ENCODE results near the gene FRMD4A. TPM values are rescaled to one million over a fixed set of nuclear protein-coding genes. Genes with fewer than 3 reads are reported as not detected.

FRMD4A gene
- total and polyA plus RNA-seq, 7 donors: 3.0 to 27.8 (median 14.4) TPM

- Histone ChIP-seq H3K9me3 (no peaks in the 10 kb centered on the region), H3K4me1 (no peaks in the 10 kb centered on the region), H3K4me3 (no peak overlapping the region), H3K27ac (no peak overlapping the region), H3K36me3 (no peaks in the 10 kb centered on the region), H3K27me3 (no peaks in the 10 kb centered on the region)
- intact Hi-C loops (cut with DNase I): no loop called here
- 74 to 90% methylated on average over 6 of the region's 6 CpGs for WGBS, 2 donors
- TF ChIP-seq, protein P1, sequence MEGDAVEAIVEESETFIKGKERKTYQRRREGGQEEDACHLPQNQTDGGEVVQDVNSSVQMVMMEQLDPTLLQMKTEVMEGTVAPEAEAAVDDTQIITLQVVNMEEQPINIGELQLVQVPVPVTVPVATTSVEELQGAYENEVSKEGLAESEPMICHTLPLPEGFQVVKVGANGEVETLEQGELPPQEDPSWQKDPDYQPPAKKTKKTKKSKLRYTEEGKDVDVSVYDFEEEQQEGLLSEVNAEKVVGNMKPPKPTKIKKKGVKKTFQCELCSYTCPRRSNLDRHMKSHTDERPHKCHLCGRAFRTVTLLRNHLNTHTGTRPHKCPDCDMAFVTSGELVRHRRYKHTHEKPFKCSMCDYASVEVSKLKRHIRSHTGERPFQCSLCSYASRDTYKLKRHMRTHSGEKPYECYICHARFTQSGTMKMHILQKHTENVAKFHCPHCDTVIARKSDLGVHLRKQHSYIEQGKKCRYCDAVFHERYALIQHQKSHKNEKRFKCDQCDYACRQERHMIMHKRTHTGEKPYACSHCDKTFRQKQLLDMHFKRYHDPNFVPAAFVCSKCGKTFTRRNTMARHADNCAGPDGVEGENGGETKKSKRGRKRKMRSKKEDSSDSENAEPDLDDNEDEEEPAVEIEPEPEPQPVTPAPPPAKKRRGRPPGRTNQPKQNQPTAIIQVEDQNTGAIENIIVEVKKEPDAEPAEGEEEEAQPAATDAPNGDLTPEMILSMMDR (IDR thresholded peaks at IDR 0.05): no peak
- no peak for TF ChIP-seq POLR2AphosphoS5 (IDR thresholded peaks at IDR 0.05)
- no peak for TF ChIP-seq POLR2A (IDR thresholded peaks at IDR 0.05)
- TF ChIP-seq EP300 (IDR thresholded peaks at IDR 0.05): no peak
- no peak for DNase-seq
Observed at GRCh38 chr10:14125564-14125963, 205.2 kb downstream of the FRMD4A start.

- no peak for TF ChIP-seq EP300 (IDR thresholded peaks at IDR 0.05)
- no peak for TF ChIP-seq POLR2A (IDR thresholded peaks at IDR 0.05)
- TF ChIP-seq, protein P1 (IDR thresholded peaks at IDR 0.05): no peak
- TF ChIP-seq POLR2AphosphoS5 (IDR thresholded peaks at IDR 0.05): no peak
- H3K27ac ChIP-seq: no peak overlapping the region
- H3K36me3 ChIP-seq: no peaks in the 10 kb centered on the region
- H3K4me3 ChIP-seq: no peak overlapping the region
- no peaks in the 10 kb centered on the region for H3K9me3 ChIP-seq
- H3K27me3 ChIP-seq: no peaks in the 10 kb centered on the region
- no peaks in the 10 kb centered on the region for H3K4me1 ChIP-seq
- intact Hi-C loops (cut with DNase I): no loop called here
- no peak for DNase-seq
- WGBS, 2 donors: 64 to 75% methylated on average over 7 of the region's 7 CpGs
Observed at GRCh38 chr10:14124941-14125340, 205.8 kb downstream of the FRMD4A start.

- H3K27me3 ChIP-seq: no peaks in the 10 kb centered on the region
- H3K4me1 ChIP-seq: no peaks in the 10 kb centered on the region
- intact Hi-C loops (cut with DNase I): no loop called here
- TF ChIP-seq, protein P1 (IDR thresholded peaks at IDR 0.05): no peak
- TF ChIP-seq POLR2A (IDR thresholded peaks at IDR 0.05): no peak
- no peak for TF ChIP-seq EP300 (IDR thresholded peaks at IDR 0.05)
- TF ChIP-seq POLR2AphosphoS5 (IDR thresholded peaks at IDR 0.05): no peak
- no peak for DNase-seq
- WGBS, 2 donors: 84 to 94% methylated on average over 5 of the region's 5 CpGs
- H3K9me3 ChIP-seq: no peaks in the 10 kb centered on the region
- no peak overlapping the region for H3K4me3 ChIP-seq
- no peaks in the 10 kb centered on the region for H3K36me3 ChIP-seq
- no peak overlapping the region for H3K27ac ChIP-seq
Observed at GRCh38 chr10:14123139-14123538, 207.6 kb downstream of the FRMD4A start.

DNA sequence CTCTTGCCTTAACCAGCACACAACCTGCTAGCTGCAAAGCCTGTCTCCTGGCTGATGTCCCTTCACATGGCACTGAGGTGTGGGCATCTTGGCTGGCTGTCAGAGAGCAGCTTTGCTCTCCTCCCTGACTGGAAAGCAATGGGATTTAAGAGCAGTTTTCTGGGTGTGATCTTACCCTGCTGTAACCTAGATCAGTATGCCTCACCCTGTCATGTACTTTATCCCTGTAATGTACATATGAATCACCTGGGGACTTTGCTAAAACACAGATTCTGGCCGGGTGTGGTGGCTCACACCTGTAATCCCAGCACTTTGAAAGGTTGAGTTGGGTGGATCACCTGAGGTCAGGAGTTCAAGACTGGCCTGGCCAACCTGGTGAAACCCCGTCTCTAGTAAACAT is 209.9 kb downstream of the FRMD4A start:
- 32 to 75% methylated on average over 2 of the region's 2 CpGs for WGBS, 2 donors
- Histone ChIP-seq H3K4me3 (no peak overlapping the region), H3K4me1 (no peaks in the 10 kb centered on the region), H3K27ac (no peak overlapping the region), H3K9me3 (no peaks in the 10 kb centered on the region), H3K36me3 (no peaks in the 10 kb centered on the region), H3K27me3 (no peaks in the 10 kb centered on the region)
- no peak for DNase-seq
- TF ChIP-seq POLR2A (IDR thresholded peaks at IDR 0.05) (no peak), EP300 (IDR thresholded peaks at IDR 0.05) (no peak), POLR2AphosphoS5 (IDR thresholded peaks at IDR 0.05) (no peak)
- TF ChIP-seq, protein P1 (IDR thresholded peaks at IDR 0.05): no peak
- intact Hi-C loops (cut with DNase I): no loop called here

DNA sequence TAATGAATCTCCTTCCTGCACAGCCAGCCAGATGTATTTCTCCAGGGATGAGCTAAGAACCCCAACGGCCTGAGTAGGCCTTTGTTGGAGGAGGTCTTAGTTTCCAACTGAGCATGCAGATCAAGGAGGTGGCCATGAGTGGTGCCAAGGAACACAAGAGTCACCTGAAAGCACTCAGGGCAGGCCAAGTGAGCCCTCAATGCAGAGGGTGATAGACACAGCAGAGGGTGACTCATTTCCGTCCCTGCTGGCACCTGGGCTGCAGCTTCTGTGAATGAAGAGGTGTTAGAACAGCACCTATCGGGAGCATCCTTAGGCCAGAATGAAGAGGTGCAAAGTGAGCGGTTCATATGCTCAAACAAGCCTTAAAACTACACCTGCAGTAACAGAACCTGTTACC is 211.8 kb downstream of the FRMD4A start:
- Histone ChIP-seq H3K4me1 (no peaks in the 10 kb centered on the region), H3K36me3 (no peaks in the 10 kb centered on the region), H3K27me3 (no peaks in the 10 kb centered on the region), H3K9me3 (no peaks in the 10 kb centered on the region), H3K27ac (no peak overlapping the region), H3K4me3 (no peak overlapping the region)
- no peak for DNase-seq
- 87 to 88% methylated on average over 4 of the region's 4 CpGs for WGBS, 2 donors
- no peak for TF ChIP-seq EP300 (IDR thresholded peaks at IDR 0.05)
- TF ChIP-seq, protein P1 (IDR thresholded peaks at IDR 0.05): no peak
- no peak for TF ChIP-seq POLR2A (IDR thresholded peaks at IDR 0.05)
- no peak for TF ChIP-seq POLR2AphosphoS5 (IDR thresholded peaks at IDR 0.05)
- intact Hi-C loops (cut with DNase I): no loop called here
